Measurements from ENCODE around the gene CHMP1B.

Gene CHMP1B

DNA sequence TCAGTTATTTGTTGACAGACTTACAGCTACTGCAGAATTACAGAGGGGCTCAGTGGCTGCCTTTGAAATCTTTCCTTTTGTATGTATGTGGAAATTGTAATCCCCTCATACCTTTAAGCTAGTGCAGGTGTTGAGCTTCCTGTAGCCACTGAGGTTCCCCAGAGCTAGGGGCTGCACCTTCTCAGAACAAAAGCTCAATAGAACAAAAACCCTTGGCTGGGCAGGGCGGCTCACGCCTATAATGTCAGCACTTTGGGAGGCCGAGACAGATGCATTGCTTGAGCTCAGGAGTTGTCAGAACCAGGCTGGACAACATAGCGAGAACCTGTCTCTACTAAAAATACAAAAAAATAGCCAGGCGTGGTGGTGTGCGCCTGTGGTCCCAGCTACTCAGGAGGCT, 41.3 kb upstream of the CHMP1B start:
- no peak overlapping the region for H3K4me3 ChIP-seq (ENCODE audit: low read length)
- no peak for TF ChIP-seq CTCF (conservative IDR thresholded peaks at IDR 0.05; ENCODE audit: low read depth, low read length)
- no peak for DNase-seq (ENCODE audit: low read depth)

GRCh38 chr18:11810379-11810778, 40.8 kb upstream of the CHMP1B start:
- no peak overlapping the region for H3K4me3 ChIP-seq (ENCODE audit: low read length)
- no peak for TF ChIP-seq CTCF (conservative IDR thresholded peaks at IDR 0.05; ENCODE audit: low read depth, low read length)
- DNase-seq (ENCODE audit: low read depth): no peak

DNA sequence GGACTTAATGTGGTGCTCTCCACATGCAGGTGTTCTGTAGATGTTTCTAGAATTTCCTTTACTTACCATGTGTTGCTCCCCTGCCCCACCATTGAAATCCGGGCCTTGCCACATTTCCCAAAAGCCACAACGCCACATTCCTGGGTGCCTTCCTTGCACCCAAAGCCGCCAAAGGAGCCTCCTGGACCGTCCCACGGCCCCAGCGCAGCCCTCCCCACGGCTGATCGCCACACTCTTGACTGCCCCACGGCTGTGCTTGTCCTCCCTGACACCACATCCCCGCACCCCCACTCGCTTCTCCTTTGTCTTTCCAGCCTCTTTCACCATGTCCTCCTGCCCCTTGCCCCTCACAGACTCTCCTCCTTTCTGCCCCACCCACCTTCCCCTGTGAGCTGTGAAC, 40.2 kb upstream of the CHMP1B start:
- no peak overlapping the region for H3K4me3 ChIP-seq (ENCODE audit: low read length)
- TF ChIP-seq CTCF (conservative IDR thresholded peaks at IDR 0.05; ENCODE audit: low read depth, low read length): no peak
- no peak for DNase-seq (ENCODE audit: low read depth)

DNA sequence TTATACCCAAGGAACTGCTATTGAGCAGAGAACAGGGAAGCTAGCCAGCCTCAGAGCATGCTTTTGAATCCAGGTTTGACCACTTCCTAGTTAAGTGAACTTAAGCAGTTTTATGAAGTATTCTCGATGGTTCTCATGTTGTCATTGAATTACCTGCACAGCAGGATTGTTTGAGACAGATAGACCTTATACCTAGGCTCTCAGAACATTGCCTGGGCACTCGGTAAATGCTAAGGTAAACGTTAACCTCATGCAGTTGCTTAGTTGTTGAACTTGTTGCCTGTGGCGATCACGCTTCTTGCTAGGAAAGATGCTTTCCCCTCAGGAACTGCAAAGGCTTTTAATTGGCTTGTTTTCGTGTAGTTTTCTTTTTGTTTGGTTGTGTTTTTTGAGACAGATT, 34.0 kb upstream of the CHMP1B start:
- DNase-seq (ENCODE audit: low read depth): no peak
- no peak for TF ChIP-seq CTCF (conservative IDR thresholded peaks at IDR 0.05; ENCODE audit: low read depth, low read length)
- H3K4me3 ChIP-seq (ENCODE audit: low read length): no peak overlapping the region

GRCh38 chr18:11818486-11819203, 32.6 kb upstream of the CHMP1B start:
- DNase-seq (ENCODE audit: low read depth): no peak
- no peak overlapping the region for H3K4me3 ChIP-seq (ENCODE audit: low read length)
- TF ChIP-seq CTCF (conservative IDR thresholded peaks at IDR 0.05; ENCODE audit: low read depth, low read length): no peak

DNA sequence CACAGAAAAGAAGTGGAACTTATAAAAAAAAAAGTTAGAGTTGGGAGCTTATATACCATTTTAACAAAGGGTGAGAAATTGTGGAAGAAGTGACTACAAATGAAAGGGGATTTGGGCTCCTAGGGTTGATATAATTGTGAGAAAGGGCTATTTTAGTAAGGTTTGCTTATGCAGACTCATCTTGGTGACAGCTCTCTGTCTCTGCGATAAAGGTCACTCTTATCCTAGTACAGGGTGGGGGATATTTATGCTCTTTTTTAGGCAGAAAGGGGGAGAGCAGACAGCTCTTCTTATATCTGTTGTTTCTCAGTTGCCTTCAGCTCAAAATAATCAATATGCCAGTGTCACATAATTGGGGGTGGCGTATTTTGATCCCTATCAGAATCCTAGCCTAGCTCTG, 31.3 kb upstream of the CHMP1B start:
- DNase-seq (ENCODE audit: low read depth): no peak
- no peak for TF ChIP-seq CTCF (conservative IDR thresholded peaks at IDR 0.05; ENCODE audit: low read depth, low read length)
- no peak overlapping the region for H3K4me3 ChIP-seq (ENCODE audit: low read length)

- no peak for TF ChIP-seq CTCF (conservative IDR thresholded peaks at IDR 0.05; ENCODE audit: low read depth, low read length)
- H3K4me3 ChIP-seq (ENCODE audit: low read length): no peak overlapping the region
- DNase-seq (ENCODE audit: low read depth): no peak
Observed at GRCh38 chr18:11820697-11821096, 30.5 kb upstream of the CHMP1B start.
